Forelimb muscle (tissue), 1 donor: ENCODE data around the gene GOLGA8R. TPM values are rescaled to one million over a fixed set of nuclear protein-coding genes. Genes with fewer than 3 reads are reported as not detected.
"Not testable (repeated sequence)": the region's sequence is repeated elsewhere in the genome, so short reads cannot be mapped to it uniquely, and the experiment has no call there.

Source experiments
- DNase-seq: peaks from one replicate; pipeline ENCODE4 v3.0.0-alpha.2; 2013; ENCODE audit warnings: low read depth
- polyA plus RNA-seq: library from polyadenylated mRNA; unstranded; fragments of 120-200 nt; gene quantifications from one replicate; pipeline ENCODE4 v1.2.1, GENCODE V29; 2013; ENCODE audit not compliant: insufficient read length

The GOLGA8R gene, protein sequence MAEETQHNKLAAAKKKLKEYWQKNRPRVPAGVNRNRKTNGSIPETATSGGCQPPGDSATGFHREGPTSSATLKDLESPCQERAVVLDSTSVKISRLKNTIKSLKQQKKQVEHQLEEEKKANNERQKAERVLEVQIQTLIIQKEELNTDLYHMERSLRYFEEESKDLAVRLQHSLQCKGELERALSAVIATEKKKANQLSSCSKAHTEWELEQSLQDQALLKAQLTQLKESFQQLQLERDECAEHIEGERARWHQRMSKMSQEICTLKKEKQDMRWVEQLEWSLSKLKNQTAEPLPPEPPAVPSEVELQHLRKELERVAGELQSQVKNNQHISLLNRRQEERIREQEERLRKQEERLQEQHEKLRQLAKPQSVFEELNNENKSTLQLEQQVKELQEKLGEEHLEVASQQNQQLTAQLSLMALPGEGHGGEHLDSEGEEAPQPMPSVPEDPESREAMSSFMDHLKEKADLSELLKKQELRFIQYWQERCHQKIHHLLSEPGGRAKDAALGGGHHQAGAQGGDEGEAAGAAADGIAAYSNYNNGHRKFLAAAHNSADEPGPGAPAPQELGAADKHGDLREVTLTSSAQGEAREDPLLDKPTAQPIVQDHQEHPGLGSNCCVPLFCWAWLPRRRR
- 9.1 TPM for polyA plus RNA-seq

DNA sequence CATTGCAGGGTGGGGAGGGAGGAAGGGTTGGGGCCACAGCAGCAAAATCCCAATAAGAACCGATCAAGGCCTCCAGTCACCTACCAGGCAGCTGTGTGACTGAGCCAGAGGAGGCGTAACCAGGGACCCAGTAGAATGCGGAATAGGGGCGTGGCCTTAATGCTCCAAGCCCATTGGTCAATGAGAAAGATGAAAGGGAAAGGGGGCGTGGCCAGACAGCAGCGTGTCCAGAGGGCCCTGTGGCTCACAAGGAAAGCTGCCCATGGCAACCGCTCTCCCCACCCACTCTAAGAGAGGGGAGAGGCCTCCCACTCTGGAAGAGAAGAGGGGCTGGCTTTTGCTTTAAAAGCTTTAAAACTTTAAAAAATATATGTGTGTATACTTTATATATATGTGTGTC, at the start of gene GOLGA8R:
GOLGA8R (minus strand) TSS at position 101 of the 400 bp plus-strand sequence; CDS start at position 3, 98 bp downstream.
- DNase-seq, result not testable (repeated sequence)

DNA sequence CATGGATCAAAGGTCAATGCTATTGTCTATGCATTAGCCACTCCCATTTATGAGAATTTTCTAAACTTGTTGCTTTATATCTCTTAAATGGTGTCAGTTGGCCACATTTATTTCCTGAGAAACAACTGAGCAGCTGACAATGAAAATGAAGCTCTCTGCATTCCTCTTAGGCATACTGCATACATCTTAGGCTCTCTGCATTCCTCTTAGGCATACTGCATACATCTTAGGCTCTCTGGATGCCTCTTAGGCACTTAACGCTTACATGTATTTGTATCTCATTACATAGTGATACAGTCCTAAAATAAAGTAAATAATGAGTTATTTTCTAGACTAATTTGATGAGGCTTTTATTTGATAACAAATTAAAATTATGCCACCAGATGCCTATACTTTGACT, 49.8 kb upstream of the GOLGA8R start:
- not testable (repeated sequence) for DNase-seq

DNA sequence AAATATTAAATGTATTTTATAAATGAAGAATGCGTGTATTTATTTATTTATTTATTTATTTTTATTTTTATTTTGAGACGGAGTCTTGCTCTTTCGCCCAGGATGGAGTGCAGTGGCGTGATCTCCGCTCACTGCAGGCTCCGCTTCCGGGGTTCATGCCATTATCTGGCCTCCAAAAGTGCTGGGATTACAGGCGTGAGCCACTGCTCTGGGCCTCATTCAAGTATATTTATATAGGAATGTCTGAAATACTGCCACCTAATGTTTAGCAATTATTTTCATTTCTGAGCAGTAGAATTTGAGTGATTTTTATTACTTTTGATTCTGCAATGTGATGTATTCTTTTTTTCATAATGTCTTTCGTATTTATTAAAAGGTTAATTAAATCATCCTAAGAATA, 48.1 kb upstream of the GOLGA8R start:
- DNase-seq, result not testable (repeated sequence)

DNA sequence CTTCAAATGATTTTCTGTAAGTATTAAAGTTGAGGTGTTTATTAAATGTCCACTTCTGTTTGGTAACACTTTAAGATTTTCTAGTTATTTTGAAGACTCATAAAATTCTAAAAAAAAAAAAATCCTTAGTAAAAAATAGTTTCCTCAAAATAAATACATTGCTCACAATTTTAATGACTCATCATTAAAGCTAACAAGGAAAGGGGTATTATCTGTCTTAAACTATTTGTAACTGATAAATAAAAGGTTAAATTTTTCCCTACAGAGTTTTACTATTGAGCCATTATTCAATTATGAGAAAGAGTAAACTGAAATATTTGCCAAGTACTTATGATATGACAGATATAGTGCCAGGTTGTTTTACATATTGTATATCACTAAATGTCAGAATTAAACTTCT, 38.6 kb upstream of the GOLGA8R start:
- DNase-seq, result not testable (repeated sequence)

DNA sequence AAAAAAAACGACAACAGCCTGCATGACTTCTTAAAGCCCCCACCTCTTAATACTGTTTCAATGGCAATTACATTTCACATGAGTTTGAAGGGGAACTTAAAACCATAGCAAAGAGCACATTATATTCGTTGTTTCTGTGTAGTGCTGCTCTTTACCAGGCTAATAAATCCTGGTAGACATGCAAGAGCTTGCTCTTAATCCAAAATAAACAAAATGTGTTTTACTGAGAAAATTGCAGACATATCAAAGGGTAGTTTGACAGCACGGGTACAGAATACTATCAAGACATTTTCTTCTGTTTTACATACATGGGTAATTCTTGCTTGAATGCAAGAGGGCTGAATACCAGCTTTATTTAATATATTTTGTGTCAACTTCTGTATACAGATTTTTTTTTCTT, 24.3 kb upstream of the GOLGA8R start:
- DNase-seq, result not testable (repeated sequence)

DNA sequence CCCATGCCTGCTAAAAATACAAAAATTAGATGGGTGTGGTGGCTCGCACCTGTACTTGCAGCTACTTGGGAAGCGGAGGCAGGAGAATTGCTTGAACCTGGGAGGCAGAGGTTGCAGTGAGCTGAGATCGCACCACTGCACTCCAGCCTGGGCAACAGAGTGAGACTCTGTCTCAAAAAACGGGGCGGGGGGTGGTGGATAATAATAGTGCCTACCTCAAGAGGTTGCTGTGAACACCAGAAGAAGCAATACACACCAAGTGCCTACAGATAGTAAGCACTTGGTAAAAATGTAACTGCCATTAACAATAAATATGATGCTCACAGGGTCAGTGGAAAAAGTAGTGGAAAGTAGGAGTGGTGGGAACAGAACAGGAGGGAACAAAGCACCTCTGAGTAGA, 21.8 kb upstream of the GOLGA8R start:
- DNase-seq, result not testable (repeated sequence)

DNA sequence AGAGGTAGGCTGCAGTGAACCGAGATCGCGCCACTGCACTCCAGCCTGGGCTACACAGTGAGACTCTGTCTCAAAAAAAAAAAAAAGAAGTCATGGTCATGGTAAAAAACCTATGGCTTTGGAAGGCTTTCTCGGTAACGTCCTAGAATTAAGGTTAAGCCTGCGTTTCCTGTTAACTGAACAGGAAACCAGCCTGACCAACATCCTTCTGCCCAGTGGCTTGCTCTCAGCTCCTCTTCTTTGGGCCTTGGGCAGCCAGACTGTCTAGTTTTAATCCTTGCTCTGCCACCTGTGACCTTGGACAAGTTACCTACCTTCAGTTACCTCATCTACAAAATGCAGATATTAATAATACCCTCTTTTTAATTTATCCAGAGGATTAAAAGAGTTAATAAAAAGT, 6.7 kb upstream of the GOLGA8R start:
- DNase-seq, result not testable (repeated sequence)

DNA sequence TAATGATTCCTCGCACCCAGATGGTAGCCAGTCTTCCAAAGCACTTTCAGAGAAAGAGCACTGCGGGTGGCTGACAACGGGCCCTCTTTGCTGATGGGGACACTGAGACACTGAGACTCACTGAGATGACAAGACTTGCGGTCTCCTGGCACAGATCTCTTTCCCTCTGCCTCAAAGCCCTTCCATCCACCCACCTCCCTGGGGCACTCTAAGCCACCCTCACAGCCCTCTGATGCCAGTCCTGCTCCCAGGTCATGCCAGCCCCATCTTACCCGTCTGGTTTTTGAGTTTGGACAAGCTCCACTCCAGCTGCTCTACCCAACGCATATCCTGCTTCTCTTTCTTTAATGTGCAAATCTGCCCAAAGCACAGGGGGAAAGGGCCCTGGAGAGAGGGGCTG, 6.4 kb downstream of the GOLGA8R start:
- DNase-seq, result not testable (repeated sequence)

DNA sequence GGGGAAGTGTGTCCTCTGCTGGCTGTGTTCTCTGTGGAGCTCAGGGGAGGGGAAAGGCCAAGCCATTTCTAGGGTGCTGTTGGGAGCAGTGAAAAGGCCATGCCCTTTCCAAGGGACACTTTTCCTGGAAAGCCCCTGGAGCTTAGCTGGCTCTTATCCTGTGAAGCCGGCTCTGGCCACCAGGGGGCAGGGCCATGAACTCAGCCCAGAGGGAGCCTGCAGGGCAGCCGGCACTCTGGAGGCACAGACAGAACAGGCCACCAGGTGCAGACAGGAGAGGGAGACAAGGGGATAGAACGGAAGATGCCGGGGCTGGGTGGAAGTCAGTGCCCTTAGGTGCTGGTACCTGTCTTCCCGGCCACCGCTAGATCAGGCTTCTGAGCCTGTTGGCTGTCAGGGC, 15.1 kb downstream of the GOLGA8R start:
- DNase-seq, result not testable (repeated sequence)

DNA sequence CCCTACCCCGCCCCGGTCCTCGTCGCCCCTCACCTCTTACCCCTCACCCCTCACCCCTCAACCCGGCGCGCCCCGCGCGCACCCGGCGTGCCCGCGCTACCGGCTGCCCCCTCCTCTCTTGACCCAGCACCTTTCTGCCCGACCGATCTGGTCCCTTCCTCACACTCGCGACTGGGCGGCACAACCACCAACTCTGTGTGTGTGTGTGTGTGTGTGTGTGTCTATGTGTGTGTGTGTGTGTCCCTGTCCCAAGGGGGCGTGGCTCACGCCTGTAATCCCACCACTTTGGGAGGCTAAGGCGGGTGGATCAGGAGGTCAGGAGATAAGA, 20.4 kb downstream of the GOLGA8R start:
- not testable (repeated sequence) for DNase-seq

DNA sequence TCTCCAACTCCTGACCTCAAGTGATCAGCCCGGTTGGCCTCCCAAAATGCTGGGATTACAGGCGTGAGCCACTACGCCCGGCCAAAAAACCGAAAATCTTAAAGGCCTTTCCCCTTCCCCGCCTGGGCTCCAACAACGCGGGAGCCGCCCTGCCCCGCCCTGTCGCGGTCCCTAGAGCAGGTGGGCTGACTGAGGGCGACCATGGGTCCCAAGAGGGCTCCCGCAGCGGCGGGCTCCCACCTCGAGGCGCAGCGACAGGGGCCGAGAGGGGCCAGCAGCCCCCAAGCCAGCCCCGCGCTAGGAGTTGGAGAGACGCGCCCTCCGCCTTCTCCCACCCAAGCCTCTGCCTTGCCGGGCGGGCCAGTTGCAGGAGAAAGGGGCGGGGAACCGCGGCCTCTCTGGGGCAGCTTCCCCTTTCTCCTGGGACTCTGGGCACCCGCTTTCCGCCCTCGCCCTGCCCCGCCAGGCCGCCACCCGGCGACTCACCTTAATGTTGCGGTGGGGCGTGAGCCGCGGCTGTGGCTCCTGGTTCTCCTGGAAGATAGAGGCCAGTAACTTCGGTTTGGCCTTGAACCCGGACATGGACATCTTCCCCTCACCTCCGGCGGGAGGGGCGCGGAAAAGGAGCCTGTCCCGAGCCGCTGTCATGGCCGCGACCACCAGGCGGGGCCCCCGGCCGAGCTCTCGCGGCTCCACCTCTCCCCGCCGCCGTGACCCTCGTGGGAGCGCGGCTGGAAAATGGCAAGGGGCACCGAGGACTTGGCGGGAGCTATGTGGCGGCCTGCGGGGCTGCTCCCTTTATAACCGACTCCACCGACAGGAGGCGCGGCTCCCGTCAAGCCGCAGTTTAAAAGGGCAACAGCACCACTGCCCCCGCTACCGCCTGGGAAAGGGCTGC, 21.0 kb downstream of the GOLGA8R start, which contains the start of gene CHRFAM7A:
CHRFAM7A (minus strand) TSS at position 775 of the 898 bp plus-strand sequence. CDS start 10,189 bp downstream, outside the sequence.
- DNase-seq, result not testable (repeated sequence)

DNA sequence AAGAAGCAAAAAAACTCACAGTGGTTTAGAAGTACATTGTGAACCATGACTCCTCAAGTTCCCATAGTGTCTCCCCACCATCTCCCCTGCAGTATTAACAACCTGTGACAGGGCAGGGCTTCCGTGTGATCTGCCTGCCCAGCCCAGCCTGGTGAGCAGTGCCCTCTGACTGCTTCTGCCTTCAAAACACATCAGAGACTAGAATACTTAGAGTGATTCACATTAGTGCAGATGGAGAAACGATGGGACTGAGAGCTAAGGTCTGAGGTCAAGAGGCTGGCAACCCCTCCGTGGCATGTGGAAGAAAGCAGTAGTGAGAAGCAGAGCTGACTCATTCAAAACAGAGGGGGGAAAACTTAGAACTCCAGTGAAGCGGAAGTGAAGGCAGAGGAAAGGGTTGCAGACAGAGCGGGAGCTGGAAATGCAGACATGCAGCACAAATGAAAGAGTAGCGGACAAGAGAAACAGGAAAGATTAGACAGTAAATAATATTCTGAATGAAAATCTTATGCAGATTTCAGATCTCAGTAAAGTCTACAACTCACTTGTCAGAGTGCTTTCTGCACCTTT, 27.7 kb downstream of the GOLGA8R start:
- not testable (repeated sequence) for DNase-seq

DNA sequence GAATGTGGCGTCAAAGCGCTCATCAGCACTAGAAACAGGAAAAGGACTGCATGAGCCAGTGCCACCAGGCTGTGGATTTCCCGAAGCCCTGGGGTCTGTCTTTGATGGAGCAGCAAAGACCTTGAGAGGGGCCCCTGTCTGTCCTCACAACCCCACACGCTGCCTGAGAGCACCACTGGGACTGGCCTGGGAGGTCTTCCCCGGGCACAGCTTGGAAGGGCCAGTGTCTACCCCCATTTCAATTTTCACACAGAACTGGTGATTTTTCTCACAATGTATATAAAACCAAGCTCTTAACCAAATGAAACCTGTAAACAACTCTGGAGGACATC, 37.0 kb downstream of the GOLGA8R start:
- not testable (repeated sequence) for DNase-seq

DNA sequence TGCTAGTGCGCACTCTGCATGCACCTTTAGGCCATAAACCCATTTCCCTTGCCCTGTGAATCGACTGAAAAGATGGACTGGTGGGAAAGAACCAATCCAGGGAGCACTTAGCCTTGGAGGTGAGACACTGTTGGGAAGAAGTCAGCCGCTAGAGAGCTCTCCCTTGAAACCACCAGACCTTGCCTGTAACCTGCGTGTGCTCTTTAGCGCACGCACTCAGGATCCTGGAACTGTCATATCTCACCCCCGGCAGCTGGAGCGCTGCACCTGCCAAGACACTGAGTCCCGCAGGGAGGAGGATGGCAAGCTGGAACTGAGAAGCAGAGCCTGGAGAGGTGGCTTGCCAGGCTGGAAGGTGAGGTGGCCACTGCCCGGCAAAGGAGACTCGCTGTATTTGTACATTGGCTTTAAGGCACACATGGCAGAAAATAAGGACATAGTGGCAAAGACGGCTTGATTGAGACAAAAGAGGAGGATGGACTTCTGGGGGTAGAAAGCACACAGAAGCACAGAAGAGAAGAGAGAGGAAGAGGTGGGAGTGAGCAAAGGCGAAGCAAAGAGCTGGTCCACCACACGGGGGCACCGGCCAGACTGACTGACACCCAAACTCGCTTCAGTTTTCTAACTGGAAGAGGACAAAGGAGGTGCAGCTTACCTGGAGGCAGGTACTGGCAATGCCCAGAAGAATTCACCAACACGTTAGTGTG, 37.5 kb downstream of the GOLGA8R start:
- DNase-seq, result not testable (repeated sequence)

DNA sequence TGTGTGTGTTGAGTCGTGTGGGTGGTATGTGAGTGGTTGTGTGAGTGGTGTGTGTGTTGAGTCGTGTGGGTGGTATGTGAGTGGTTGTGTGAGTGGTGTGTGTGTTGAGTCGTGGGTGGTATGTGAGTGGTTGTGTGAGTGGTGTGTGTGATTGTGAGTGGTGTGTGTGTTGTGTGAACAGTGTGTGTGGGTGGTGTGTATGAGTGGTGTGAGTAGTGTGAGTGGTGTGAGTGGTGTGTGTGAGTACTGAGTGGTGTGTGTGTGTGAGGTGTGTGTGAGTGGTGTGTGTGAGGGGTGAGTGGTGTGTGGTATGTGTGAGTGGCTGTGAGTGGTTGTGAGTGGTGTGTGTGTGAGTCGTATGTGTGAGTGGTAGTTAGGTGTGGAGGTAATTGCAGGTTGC, 38.2 kb downstream of the GOLGA8R start:
- DNase-seq, result not testable (repeated sequence)

DNA sequence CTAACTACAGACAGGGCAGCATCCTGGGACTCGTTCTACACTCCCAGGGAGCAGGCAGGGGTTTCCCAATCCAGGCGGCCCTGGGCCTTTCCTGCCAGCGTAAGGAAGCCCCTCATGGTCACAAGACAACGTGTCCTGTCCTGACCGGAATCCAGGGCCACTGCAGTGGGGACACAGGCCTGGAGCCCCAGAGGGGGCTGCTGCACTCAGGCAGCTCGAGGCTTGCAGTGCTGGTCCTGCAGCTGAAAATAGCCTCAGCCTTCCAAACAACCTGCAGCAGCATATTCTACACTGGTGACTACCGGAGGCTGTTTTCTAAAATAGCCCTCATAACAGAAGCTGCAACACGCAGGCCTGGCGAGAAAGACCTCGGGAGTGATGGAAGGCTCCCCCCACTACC, 39.2 kb downstream of the GOLGA8R start:
- not testable (repeated sequence) for DNase-seq

DNA sequence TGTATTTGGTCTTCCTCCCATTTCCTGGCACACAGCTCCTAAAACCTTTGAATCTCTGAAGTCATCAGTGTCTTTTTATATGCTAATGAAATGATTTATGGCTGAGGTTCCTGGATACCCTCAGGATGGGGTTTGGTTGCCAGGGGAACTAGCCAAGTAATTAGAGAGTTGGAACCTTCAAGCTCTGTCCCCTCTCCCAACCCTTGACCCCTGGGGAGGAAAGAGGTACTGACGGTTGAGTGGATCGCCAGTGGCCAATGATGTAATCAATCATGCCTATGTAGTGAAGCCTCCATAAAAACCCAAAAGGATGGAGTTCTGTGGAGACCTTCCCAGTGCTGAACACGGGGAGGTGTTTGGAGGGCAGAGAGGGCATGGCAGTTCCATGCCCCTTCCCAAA, 45.8 kb downstream of the GOLGA8R start:
- not testable (repeated sequence) for DNase-seq

DNA sequence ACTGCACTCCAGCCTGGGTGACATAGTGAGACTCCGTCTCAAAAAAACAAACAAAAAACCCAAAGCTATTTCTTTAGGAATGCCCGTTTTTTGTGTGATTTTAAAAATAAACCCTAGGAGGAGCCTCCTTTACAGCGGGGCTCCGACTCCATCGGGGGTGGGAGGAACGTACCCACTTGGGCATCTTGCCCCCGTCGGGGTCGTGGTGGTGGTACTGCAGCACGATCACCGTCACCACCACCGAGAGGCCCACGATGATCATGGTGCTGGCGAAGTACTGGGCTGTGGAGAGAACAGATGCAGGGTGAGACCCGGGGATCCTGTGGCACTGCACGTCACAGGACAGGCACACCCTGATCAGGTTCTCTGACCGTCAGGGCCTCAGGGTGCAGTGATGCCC, 46.8 kb downstream of the GOLGA8R start:
- DNase-seq, result not testable (repeated sequence)

DNA sequence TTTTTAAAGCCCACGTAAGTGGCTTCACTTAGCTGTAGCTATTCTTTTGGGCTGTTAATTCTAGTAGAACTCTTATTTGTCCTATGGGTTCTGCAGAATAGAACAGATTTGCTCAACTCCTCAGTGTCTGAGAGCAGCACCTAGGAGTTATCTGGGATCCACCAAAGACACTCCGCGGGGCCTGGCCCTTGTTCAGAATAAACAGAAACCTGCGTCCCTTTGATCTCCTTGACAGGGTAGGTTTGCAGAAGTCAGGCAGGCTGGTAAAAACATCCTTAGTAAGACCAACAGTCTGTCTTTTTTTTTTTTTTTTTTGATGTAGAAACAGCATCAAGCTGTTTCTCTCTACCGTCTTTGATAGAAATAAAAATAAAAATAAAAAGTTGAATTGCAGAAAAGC, 52.7 kb downstream of the GOLGA8R start:
- not testable (repeated sequence) for DNase-seq

DNA sequence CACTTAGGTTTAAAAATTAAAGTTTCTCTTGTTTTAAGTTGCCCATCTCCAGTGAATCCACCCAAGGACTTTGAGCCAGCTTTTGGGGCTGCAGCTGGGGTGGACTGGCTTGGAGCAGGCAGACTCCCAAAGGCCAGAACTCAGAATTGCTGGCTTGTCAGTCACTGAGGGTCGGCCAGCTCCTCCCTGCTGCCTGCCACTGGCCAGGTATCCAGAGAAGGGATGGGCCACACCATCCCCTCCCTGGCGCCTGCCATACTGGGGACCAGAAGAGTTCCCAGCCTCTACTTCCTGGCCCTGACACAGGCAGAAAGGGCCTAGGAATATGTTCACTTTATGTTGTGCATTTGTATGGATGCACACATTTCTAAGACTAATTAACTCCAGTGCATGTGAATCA, 53.1 kb downstream of the GOLGA8R start:
- DNase-seq, result not testable (repeated sequence)

DNA sequence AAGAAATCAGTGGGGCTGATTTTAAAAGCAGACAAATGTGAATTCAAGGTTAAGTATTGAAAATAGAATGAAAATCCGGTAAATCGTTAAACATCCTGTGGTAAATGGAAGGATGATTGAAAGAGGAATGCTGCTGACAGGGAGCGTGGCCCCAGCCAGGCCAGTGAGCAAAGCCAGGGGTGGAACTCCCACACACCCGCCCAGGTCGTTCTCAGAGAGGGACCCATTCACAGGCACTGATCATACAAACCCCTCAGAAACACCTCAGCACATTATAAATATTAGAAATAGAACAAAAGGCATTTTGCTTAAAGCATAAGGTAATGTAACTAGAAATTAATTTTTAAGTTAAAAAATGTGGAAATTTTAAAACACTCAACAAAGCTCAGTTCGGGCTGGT, 59.0 kb downstream of the GOLGA8R start:
- DNase-seq, result not testable (repeated sequence)
